NT2/D1 (cell line): Measurements from ENCODE around the gene MCOLN2.
A peak's percentile ranks its signal among the peaks of the same experiment; 100 is the strongest.
"Not testable (repeated sequence)": the region's sequence is repeated elsewhere in the genome, so short reads cannot be mapped to it uniquely, and the experiment has no call there.

ENCODE experiments used
- DNase-seq: peaks from one replicate; pipeline ENCODE4 v3.0.0-alpha.2; 2011; ENCODE audit warnings: low read depth, low spot score
- H3K27me3 ChIP-seq: 2 replicates; pipeline ENCODE4 v1.6.0; 2011; ENCODE audit warnings: mild to moderate bottlenecking; ENCODE audit not compliant: insufficient read length, insufficient read depth
- H3K36me3 ChIP-seq: 2 replicates; pipeline ENCODE4 v1.6.1; 2011; ENCODE audit warnings: mild to moderate bottlenecking, low read length, mixed read lengths; ENCODE audit not compliant: insufficient read depth, insufficient read length
- H3K4me1 ChIP-seq: 2 replicates; pipeline ENCODE4 v1.5.1; 2011; ENCODE audit not compliant: insufficient read depth, insufficient read length
- H3K4me3 ChIP-seq: 2 replicates; pipeline ENCODE4 v1.5.1; 2011; ENCODE audit warnings: low read depth; ENCODE audit not compliant: insufficient read length
- H3K9ac ChIP-seq: 2 replicates; pipeline ENCODE4 v1.6.0; 2011; ENCODE audit warnings: low read depth; ENCODE audit not compliant: insufficient read length
- H3K9me3 ChIP-seq: 2 replicates; pipeline ENCODE4 v1.5.1; 2011; ENCODE audit warnings: mild to moderate bottlenecking, low read length; ENCODE audit not compliant: insufficient read depth
- SUZ12 ChIP-seq: IDR thresholded peaks from 2 replicates; pipeline ENCODE4 v1.6.1; 2011; ENCODE audit not compliant: insufficient read length, insufficient read depth; ENCODE audit errors: extremely low read depth
- YY1 ChIP-seq: IDR thresholded peaks from 2 replicates; pipeline ENCODE4 v1.6.1; 2011; ENCODE audit not compliant: insufficient read length, insufficient read depth
- ZNF274 ChIP-seq: IDR thresholded peaks from 2 replicates; pipeline ENCODE4 v1.6.1; 2011; ENCODE audit warnings: mild to moderate bottlenecking, low read depth, low read length

MCOLN2 gene

DNA sequence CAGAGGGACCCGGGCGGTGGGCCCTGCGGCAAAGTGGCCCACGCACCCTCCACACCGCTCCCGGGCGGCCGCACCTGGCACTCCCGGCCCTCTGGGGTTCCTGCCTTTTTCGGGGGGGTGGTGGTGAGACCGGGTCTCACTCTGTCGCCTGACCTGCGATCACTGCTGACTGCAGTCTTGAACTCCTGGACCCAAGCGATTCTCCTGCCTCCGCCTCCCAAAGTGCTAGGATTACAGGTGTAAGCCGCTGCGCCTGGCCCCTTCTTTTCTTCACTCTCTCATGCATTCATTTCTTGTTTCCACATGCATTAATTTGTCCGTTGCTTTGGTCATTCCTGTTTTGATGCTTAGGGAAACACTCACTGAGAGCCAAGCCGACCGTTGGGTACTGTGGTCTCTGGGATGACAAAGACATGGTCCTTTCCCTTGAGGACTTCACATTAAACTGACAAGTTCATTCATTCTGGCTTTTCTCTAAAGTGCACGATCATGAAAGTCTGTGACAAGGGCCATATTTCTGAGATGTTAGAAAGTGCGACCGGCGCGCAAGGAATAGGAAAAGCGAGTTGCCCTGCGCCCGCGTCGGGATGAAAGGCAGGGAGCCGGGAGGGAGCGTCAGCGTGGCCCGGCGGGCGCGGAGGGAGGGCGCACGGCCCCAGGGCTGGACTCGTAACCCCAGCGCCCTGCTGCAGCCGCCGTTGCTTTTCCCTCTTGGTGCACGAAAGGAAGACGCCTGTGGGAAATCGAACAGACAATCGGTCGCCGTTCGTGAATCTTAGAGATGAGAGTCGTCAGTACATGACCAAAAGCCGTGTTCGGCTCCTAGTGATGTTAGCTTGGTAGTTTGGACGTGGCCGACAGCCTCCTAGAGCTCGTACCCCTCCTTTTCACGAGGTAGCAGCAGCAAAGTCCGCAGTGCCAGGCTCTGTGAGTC lies 1.0 kb upstream of the MCOLN2 start:
- DNase-seq = peak; percentile 16
- Histone ChIP-seq H3K9ac (peak overlapping the region; percentile 62), H3K9me3 (no peaks in the 10 kb centered on the region; the same call in 1 of the 2 replicates), H3K4me1 (no peaks in the 10 kb centered on the region), H3K36me3 (no peaks in the 10 kb centered on the region), H3K4me3 (peak overlapping the region; percentile 59), H3K27me3 (peaks cover 88% of the 10 kb centered on the region)
- TF ChIP-seq SUZ12 (peak; percentile 35), YY1 (no peak), ZNF274 (no peak)

DNA sequence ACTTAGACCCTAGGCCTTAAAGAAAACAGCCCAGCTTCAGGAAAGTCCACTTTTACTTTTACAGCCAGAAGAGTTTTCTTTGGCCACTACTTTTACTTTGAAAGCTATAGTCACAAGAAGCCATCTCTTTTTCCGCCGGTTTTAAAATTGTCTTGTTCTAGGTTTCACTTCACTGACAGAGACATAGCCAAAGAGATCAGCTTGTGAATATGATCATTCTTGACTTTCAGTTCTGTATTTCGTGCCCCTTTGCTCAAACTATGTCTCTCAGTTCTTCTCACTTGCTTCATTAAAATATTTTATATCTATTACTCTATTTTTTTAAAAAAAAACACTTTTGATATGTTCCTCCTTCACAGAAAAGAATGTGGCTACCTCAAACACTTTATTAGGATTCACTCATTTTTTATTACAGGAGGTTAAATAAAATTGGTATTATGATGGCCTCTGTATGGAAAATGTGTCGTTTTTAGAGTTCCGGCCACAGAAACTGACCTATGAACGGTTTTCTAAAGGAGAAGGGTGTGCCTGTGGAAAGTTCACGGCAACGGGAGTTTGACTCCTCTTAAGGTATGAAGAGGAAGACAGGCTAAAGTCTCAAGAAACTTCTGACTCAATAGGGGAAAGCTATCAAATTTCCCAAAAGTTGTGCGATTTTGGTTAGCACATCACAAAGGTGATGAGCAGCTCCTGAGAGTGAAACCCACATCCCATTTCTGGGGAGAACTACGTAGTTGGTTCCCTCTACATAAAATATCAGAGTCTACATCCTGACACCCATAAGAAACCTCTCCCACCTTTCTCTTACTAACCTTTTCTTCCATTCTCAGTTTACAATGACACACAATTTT lies 1.2 kb downstream of the MCOLN2 start:
- Histone ChIP-seq H3K36me3 (no peaks in the 10 kb centered on the region), H3K27me3 (peaks cover 68% of the 10 kb centered on the region), H3K9ac (no peak overlapping the region), H3K4me1 (no peaks in the 10 kb centered on the region), H3K9me3 (no peaks in the 10 kb centered on the region; the same call in 1 of the 2 replicates), H3K4me3 (no peak overlapping the region)
- TF ChIP-seq ZNF274 = no peak
- no peak for TF ChIP-seq SUZ12
- no peak for TF ChIP-seq YY1
- DNase-seq = no peak

DNA sequence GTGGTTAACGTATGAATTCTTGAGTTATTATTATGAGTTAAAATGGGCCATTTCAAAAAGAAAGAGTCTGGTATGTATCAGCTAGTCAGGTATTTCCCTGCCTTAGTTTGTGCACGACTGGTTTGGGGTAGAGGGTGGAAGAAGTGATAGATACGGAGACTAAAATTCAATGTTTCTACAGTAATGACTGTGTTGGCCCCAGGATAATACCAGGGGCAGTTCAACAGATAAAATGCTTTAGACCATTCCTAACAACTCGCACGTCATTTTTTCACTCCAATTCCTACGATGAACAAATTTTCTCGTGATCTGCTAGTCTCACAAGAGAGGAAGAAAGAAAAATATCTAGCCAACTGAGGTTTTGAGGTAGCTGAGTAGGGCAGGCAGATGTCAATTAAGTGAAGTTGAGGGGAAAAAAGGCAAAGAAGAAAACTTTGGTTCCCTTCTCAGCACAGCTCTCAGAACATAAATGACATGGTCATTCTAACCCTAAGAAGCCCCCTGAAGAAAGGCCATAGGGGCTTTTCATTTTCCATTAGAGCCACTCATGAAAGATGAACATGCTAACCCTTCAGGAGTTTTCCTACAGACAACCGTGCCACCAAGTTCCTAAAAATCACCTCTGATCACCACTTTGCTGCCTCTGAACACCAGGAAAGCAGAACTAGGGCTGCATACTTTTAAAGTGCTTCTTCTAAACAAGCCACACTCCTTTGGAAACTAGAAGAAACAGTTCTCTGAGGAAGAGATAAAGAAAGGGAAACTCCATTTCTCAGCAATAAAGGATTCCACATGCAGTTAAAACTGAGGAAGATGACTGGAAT lies 5.6 kb downstream of the MCOLN2 start:
- no peaks in the 10 kb centered on the region for H3K4me1 ChIP-seq
- no peak for DNase-seq
- H3K9me3 ChIP-seq = no peaks in the 10 kb centered on the region; the same call in 1 of the 2 replicates
- H3K9ac ChIP-seq = no peak overlapping the region
- peaks cover 25% of the 10 kb centered on the region for H3K27me3 ChIP-seq
- H3K36me3 ChIP-seq = no peaks in the 10 kb centered on the region
- TF ChIP-seq SUZ12 (no peak), YY1 (no peak), ZNF274 (no peak)
- H3K4me3 ChIP-seq = no peak overlapping the region

DNA sequence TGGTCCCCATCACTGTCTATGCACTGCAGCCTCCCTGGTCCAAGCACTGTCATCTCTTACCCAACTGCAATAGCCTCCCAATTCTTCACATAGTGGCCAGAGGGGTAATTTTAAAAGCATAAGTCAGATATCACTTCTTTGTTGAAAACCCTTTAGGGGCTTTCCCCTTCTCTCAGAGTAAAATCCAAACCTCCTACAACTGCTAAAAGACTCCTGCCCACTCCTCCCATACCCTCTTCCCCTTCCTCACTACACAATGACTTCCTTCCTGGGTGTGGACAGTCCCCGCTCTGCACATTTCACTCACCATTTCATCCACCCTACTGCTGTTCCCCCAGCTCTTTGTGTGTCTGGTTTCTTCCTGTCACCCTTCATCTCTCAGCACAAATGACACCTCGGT lies 8.3 kb downstream of the MCOLN2 start:
- DNase-seq = no peak
- no peaks in the 10 kb centered on the region for H3K9me3 ChIP-seq
- H3K4me3 ChIP-seq = no peak overlapping the region
- no peaks in the 10 kb centered on the region for H3K36me3 ChIP-seq
- no peak overlapping the region for H3K9ac ChIP-seq
- no peaks in the 10 kb centered on the region for H3K27me3 ChIP-seq
- TF ChIP-seq YY1 = no peak
- no peaks in the 10 kb centered on the region for H3K4me1 ChIP-seq

DNA sequence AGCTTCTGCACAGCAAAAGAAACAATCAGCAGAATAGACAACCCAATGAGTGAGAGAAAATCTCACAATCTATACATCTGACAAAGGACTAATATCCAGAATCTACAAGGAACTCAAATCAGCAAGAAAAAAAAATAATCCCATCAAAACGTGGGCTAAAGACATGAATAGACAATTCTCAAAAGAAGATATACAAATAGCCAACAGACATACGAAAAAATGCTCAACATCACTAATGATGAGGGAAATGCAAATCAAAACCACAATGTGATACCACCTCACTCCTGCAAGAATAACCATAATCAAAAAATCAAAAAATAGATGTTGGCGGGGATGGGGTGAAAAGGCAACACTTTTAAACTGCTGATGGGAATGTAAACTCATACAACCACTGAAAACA lies 10.4 kb downstream of the MCOLN2 start:
- not testable (repeated sequence) for H3K4me1 ChIP-seq, H3K27me3 ChIP-seq, H3K36me3 ChIP-seq, H3K9ac ChIP-seq, H3K4me3 ChIP-seq, DNase-seq, H3K9me3 ChIP-seq

DNA sequence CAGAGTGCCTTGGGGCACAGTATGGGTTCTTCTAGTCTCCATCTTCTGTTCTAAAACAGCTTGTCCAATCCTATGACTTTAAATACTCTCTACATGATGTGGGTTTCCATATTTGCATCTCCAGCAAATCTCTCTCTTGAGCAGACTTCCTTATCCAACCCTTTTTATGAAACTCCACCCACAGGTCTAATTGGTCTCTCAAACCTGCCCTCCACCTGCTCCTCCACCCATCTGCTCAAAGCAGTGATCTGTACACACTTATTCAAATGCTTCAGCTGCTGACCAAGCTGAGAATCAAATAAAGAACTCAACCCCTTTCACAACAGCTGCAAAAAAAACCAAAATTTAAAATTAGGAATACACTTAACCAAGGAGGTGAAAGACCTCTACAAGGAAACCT lies 11.5 kb downstream of the MCOLN2 start:
- Histone ChIP-seq H3K36me3 (no peaks in the 10 kb centered on the region), H3K9ac (no peak overlapping the region), H3K27me3 (no peaks in the 10 kb centered on the region), H3K4me3 (no peak overlapping the region), H3K4me1 (no peaks in the 10 kb centered on the region), H3K9me3 (no peaks in the 10 kb centered on the region)
- DNase-seq = no peak
- no peak for TF ChIP-seq YY1
- TF ChIP-seq SUZ12 = no peak
- TF ChIP-seq ZNF274 = no peak

DNA sequence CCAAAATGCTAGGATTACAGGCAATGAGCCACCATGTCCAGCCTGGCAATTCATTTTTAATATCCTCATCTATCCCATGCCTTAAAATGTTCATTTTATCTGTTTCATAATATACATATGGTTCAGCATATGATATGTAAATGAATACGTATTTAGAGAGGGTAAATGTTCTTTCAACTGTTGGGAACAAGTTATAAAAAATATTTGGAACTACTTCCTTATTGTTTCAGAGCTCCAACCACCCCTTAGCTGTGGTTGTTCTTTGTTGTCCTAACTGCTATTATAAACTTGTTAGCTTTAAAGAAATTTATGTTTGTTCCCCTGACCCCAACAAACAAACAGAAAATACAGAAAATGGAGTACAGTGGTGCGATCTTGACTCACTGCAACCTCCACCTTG lies 14.5 kb downstream of the MCOLN2 start:
- H3K9ac ChIP-seq = no peak overlapping the region
- H3K27me3 ChIP-seq = no peaks in the 10 kb centered on the region
- TF ChIP-seq ZNF274 = no peak
- no peak overlapping the region for H3K4me3 ChIP-seq
- H3K4me1 ChIP-seq = no peaks in the 10 kb centered on the region
- H3K36me3 ChIP-seq = no peaks in the 10 kb centered on the region
- no peak for DNase-seq
- H3K9me3 ChIP-seq = 0 out of 2 replicates have a peak, but pooled peaks cover 5% of the 10 kb centered on the region
